Heart left ventricle (tissue), 16 donors: ENCODE results near the gene POLR1D. TPM values are rescaled to one million over a fixed set of nuclear protein-coding genes. Genes with fewer than 3 reads are reported as not detected.
A peak's percentile ranks its signal among the peaks of the same experiment; 100 is the strongest.

Source experiments
- ATAC-seq, 4 donors: fragments of 200-7000 bp; cut with Tn5 transposase; one replicate each; pipeline ENCODE4 v1.9.1; 2020 to 2022; ENCODE audit warnings: moderate library complexity in 4 of 4, mild to moderate bottlenecking in 3 of 4, moderate number of reproducible peaks in 1 of 4
- DNase-seq, 5 donors: peaks; one replicate each; pipeline ENCODE4 v3.0.0-alpha.2; 2020
- H3K27ac ChIP-seq, 12 donors: fragments of 200-600 bp; sonication (generic) in 4 of 12; one replicate each; pipeline versions ENCODE4 v1.5.0 to v1.8.0; 2016 to 2022; ENCODE audit warnings: mild to moderate bottlenecking in 2 of 12
- H3K27me3 ChIP-seq, 9 donors: fragments of 200-600 bp; sonication (generic) in 2 of 9; one replicate each; pipeline versions ENCODE4 v1.5.1 to v1.8.0; 2016 to 2022; ENCODE audit warnings: mild to moderate bottlenecking in 3 of 9
- H3K36me3 ChIP-seq, 9 donors: fragments of 200-600 bp; sonication (generic) in 2 of 9; one replicate each; pipeline versions ENCODE4 v1.5.0 to v1.8.0; 2018 to 2022; ENCODE audit warnings: mild to moderate bottlenecking in 2 of 9
- H3K4me1 ChIP-seq, 12 donors: fragments of 200-600 bp; sonication (generic) in 4 of 12; one replicate each; pipeline versions ENCODE4 v1.5.0 to v1.8.0; 2016 to 2022; ENCODE audit warnings: mild to moderate bottlenecking in 3 of 12
- H3K4me3 ChIP-seq, 12 donors: fragments of 200-600 bp; sonication (generic) in 4 of 12; one replicate each; pipeline versions ENCODE4 v1.5.0 to v1.8.0; 2017 to 2022; ENCODE audit warnings: mild to moderate bottlenecking in 9 of 12, moderate library complexity in 4 of 12
- H3K9me3 ChIP-seq, 12 donors: fragments of 200-600 bp; sonication (generic) in 4 of 12; one replicate each; pipeline versions ENCODE4 v1.5.0 to v1.8.0; 2016 to 2022; ENCODE audit warnings: mild to moderate bottlenecking in 1 of 12
- POLR2A ChIP-seq, 2 donors: fragments of 450-650 bp; IDR thresholded peaks; one replicate each; pipeline ENCODE4 v1.6.1; 2017; ENCODE audit warnings: antibody characterized with exemption in 2 of 2, mild to moderate bottlenecking in 2 of 2, moderate library complexity in 2 of 2
- WGBS, 4 donors: extraction: QIAGEN DNeasy Blood & Tissue Kit in 2 of 4; methylation state at CpG; one replicate each; pipeline versions ENCODE4 v1.1.5 to v1.1.7; 2013 to 2018; 5-methylcytosine and 5-hydroxymethylcytosine counted together
- intact Hi-C, 10 donors: fragments of 100-400 bp; cut with DNase I; formaldehyde crosslinking; loops; one replicate each; pipeline versions ENCODE4 v1.11.1 to v1.14.2; 2022
- polyA plus RNA-seq, 2 donors: library from polyadenylated mRNA; stranded (reverse); fragments of 200-250 nt; gene quantifications; one replicate each; pipeline ENCODE4 v1.2.3, GENCODE V29; 2013
- total RNA-seq, 9 donors: library from RNA; depleted of rRNA in 2 of 9; stranded (reverse); fragments of >200 nt in 2 of 9; fragmentation: NEBNext Ultra II Directional in 3 of 9; extraction: Animal tissue kit (Norgen Biotek cat#: 25700) in 3 of 9; gene quantifications; one replicate each; pipeline versions ENCODE4 v1.1.0 to v1.2.4, GENCODE V29; 2016 to 2023
- TF ChIP-seq, protein P1 (sequence below), 12 donors: fragments of 200-600 bp; sonication (generic) in 4 of 12; IDR thresholded peaks; one replicate each; pipeline versions ENCODE4 v1.5.0 to v1.8.0; 2018 to 2022; ENCODE audit warnings: antibody characterized with exemption in 12 of 12, mild to moderate bottlenecking in 5 of 12
- donor health status: ischemic (EF 13 %, LVEDD 7.1; RV severe dilation, severe dysfunction).
- donor health status: healthy with polysubstance abuse.
- donor health status: DM: no; HTN: yes; CAD: no.
- donor health status: DM: no; HTN: no; CAD: no.
- donor health status: ischemic (EF 25% LVEDD 6.9; RV normal size, moderate dysfunction).
- donor health status: ischemic (EF 25% LVEDD 5.7; RV mildly dilated, moderate dysfunction).
- donor health status: healthy.
- donor health status: DM: yes; HTN: yes; CAD: no.
- donor health status: ischemic (EF 35%, LVEDD 5.7; RV mildly dilated, moderate dysfunction).
- donor health status: nonischemic (EF 11% LVEDD 7.7; RV severe dilation, severe dysfunction).
- donor health status: DM: yes; HTN: yes; CAD: no.
- donor health status: PGD.
- donor health status: ischemic (EF 29% LVEDD 5.4; RV normal size, mild dysfunction).
- donor health status: nonischemic (EF 23%, LVEDD 6.1; RV moderate dilation, normal function).

The POLR1D gene
- total and polyA plus RNA-seq, 11 donors: 68.4 to 152 (median 87.4) TPM

DNA sequence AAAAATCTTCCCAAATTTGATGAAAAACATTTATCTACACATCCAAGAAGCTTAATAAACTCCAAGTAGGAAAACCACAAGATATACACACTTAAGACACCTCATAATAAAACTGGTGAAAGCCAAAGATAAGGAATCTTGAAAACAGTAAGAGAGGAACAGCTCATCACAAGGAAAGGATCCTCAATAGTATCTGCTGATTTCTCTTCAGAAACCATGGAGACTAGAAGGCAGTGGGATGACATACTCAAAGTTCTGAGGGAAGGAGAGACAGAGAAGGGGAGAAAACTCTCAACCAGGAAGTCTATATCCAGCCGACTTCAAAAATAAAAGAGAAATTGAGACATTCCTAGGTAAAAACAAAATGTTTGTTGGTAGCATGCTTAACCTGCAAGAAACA lies 47.0 kb upstream of the POLR1D start:
- Histone ChIP-seq H3K27me3 (no peaks in the 10 kb centered on the region), H3K9me3 (no peaks in the 10 kb centered on the region), H3K27ac (no peak overlapping the region), H3K4me3 (no peak overlapping the region), H3K36me3 (peaks cover 0 to 14% (median 0%) of the 10 kb centered on the region in 9 donors), H3K4me1 (peaks cover 0 to 9% (median 2%) of the 10 kb centered on the region in 12 donors)
- no peak for ATAC-seq
- DNase-seq: no peak
- intact Hi-C loops: loop anchor here in 1 of 10 donors (5.0 kb wide), 1 partner anchor 43 kb away; no protein-coding TSS in a partner anchor
- TF ChIP-seq POLR2A (IDR thresholded peaks at IDR 0.05): no peak
- TF ChIP-seq, protein P1, sequence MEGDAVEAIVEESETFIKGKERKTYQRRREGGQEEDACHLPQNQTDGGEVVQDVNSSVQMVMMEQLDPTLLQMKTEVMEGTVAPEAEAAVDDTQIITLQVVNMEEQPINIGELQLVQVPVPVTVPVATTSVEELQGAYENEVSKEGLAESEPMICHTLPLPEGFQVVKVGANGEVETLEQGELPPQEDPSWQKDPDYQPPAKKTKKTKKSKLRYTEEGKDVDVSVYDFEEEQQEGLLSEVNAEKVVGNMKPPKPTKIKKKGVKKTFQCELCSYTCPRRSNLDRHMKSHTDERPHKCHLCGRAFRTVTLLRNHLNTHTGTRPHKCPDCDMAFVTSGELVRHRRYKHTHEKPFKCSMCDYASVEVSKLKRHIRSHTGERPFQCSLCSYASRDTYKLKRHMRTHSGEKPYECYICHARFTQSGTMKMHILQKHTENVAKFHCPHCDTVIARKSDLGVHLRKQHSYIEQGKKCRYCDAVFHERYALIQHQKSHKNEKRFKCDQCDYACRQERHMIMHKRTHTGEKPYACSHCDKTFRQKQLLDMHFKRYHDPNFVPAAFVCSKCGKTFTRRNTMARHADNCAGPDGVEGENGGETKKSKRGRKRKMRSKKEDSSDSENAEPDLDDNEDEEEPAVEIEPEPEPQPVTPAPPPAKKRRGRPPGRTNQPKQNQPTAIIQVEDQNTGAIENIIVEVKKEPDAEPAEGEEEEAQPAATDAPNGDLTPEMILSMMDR (IDR thresholded peaks at IDR 0.05): no peak
- 93 to 98% (median 95%) methylated on average over 1 of the region's 1 CpG for WGBS, 4 donors

DNA sequence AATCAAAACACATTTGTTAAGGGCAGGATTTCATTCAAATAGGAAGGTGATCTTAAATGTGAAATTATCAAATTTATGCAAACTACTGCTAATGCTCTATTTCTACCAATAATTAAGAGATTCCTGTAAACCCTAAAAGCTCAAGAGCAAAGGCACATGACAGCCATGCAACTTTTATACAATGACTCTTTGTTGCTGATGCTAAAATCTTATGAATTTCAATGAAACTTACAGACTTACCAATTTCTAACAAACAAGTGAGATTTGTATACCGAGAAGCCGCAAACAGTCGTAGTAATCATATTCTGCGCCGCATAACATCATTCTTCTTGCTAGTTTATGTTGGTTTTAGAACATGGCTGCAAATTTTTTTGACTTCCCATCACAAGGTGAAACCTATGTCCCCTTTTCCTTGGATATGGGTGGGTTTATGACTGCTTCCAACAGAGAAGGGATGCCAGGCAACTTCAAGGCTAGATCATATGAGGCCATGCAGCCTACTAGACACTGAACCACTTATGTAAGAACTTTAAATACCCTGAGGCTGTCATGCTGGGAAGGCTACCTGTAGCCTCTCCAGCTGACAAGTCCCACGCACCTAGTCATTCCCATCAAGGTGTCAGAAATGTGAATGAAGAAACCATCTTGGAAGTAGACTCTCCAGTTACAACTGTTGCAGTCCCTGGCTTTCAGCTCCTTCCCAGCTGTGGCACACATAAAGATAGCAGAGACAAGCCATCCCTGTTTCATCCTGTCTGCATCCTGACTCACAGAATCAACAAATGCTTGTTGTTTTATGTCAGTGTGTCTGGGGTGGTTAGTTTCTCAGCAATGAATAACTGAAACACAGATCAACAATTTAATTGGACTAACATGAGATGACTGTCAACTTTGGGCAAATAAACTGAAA lies 43.3 kb upstream of the POLR1D start:
- no peak for DNase-seq
- H3K27me3 ChIP-seq: no peaks in the 10 kb centered on the region
- no peak overlapping the region for H3K4me3 ChIP-seq
- peaks cover 0 to 10% (median under 1%) of the 10 kb centered on the region in 12 donors for H3K4me1 ChIP-seq
- ATAC-seq: peak in 1 of 4 donors; percentile 28
- 89 to 94% (median 92%) methylated on average over 6 of the region's 6 CpGs for WGBS, 4 donors
- peaks cover 0 to 29% (median 4%) of the 10 kb centered on the region in 9 donors for H3K36me3 ChIP-seq
- H3K27ac ChIP-seq: no peak overlapping the region
- intact Hi-C loops: no loop called here
- H3K9me3 ChIP-seq: no peaks in the 10 kb centered on the region
- TF ChIP-seq, protein P1 (IDR thresholded peaks at IDR 0.05): no peak
- no peak for TF ChIP-seq POLR2A (IDR thresholded peaks at IDR 0.05)

DNA sequence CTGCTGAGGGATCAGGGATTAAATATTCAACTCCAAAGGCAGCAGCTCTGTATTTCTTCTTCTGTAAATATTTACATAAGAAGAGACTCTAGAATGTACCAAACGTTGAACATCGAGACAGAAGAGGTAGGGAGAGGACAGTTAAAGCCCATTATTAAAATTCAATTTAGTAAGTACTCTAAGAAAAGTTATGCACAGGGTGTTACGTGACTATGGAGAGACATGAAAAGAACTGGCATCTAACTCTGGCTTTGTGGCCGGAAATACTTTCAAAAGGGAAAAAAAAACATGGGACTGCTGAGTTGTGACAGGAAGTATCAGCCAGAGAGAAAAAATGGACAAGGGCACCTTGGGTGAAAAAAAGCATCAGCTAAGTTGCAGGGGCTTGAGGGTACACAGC lies 38.0 kb upstream of the POLR1D start:
- Histone ChIP-seq H3K36me3 (peaks cover 0 to 19% (median 4%) of the 10 kb centered on the region in 9 donors), H3K4me1 (peaks cover 0 to 30% (median 17%) of the 10 kb centered on the region in 12 donors), H3K9me3 (peaks cover 0 to 7% (median 0%) of the 10 kb centered on the region in 12 donors), H3K4me3 (no peak overlapping the region), H3K27me3 (no peaks in the 10 kb centered on the region), H3K27ac (peak overlapping the region in 6 of 12 donors; percentile 9 to 56 (median 18))
- TF ChIP-seq POLR2A (IDR thresholded peaks at IDR 0.05): no peak
- TF ChIP-seq, protein P1 (IDR thresholded peaks at IDR 0.05): no peak
- 18 to 42% (median 24%) methylated on average over 4 of the region's 4 CpGs for WGBS, 4 donors
- ATAC-seq: peak in 3 of 4 donors; percentile 26 to 44 (median 30)
- DNase-seq: no peak
- intact Hi-C loops: loop anchor here in 1 of 10 donors (5.0 kb wide), 1 partner anchor 39 kb away; the partner anchor contains the start of genes LNX2 and POLR1D

DNA sequence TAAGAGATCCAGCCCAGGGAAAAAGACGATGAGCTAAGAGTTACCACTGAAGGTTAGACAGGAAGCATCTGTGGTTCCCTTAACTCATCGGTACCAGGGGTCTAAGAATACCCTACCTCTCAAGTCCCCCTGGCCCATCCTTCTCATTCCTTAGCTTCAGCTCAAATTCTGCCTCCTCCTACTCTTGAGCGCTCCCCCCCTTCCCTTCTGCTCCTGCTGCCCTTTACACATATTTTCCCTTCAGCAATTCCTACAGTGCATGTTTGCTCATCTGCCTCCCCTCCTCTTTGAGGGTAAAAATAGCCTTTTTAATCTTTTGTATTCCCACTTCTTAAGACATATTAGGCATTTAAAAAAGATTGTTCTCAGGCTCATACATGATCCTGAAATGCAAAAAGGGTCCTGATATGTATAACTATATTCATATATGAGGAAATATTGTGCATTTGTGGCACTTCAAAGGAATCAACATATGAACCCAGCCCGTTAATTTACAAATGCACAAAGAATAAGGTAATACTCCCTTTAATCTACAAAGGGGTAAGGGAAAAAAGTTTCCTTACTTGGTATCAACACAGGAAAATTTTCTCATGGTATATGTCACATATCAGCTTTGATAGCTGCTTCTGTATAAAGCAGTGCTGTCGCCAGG lies 34.5 kb upstream of the POLR1D start:
- WGBS, 4 donors: 50 to 58% (median 55%) methylated on average over 5 of the region's 5 CpGs
- Histone ChIP-seq H3K4me1 (peaks cover 0 to 37% (median 20%) of the 10 kb centered on the region in 12 donors), H3K9me3 (peaks cover 0 to 10% (median 0%) of the 10 kb centered on the region in 12 donors), H3K27ac (peak overlapping the region in 4 of 12 donors; percentile 6 to 27 (median 16)), H3K36me3 (no peaks in the 10 kb centered on the region), H3K27me3 (no peaks in the 10 kb centered on the region), H3K4me3 (no peak overlapping the region)
- DNase-seq: no peak
- intact Hi-C loops: no loop called here
- no peak for TF ChIP-seq POLR2A (IDR thresholded peaks at IDR 0.05)
- TF ChIP-seq, protein P1 (IDR thresholded peaks at IDR 0.05): no peak
- ATAC-seq: no peak
